GM18519 (cell line): ENCODE data around the gene GPR22.

Source experiments
- ATAC-seq: cut with Tn5 transposase; IDR thresholded peaks from one replicate; pipeline ENCODE4 v1.9.1; 2021; ENCODE audit warnings: mild to moderate bottlenecking, moderate library complexity; ENCODE audit not compliant: unreplicated experiment, low FRiP score

GPR22 gene

DNA sequence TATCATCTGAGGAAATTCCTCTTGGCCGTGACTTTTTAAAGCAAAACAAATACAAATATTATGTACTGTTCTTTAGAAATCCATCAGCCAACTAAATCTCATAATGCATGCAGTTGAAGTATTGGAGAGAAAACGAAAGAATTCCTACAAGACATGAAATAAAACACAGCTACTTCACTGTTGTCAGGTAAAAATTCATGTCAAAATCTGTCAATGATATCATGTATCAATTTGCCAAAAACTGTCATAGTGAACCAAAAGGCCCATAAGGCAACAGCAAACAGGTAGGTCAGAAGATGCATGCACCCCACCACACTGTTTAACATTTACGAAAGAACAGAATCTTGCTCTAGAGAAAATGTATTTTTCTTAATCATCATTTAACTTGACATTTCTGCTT lies 2.3 kb downstream of the GPR22 start:
- no peak for ATAC-seq

DNA sequence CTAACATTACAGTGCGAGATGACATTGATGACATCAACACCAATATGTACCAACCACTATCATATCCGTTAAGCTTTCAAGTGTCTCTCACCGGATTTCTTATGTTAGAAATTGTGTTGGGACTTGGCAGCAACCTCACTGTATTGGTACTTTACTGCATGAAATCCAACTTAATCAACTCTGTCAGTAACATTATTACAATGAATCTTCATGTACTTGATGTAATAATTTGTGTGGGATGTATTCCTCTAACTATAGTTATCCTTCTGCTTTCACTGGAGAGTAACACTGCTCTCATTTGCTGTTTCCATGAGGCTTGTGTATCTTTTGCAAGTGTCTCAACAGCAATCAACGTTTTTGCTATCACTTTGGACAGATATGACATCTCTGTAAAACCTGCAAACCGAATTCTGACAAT lies 4.3 kb downstream of the GPR22 start:
- ATAC-seq: no peak

DNA sequence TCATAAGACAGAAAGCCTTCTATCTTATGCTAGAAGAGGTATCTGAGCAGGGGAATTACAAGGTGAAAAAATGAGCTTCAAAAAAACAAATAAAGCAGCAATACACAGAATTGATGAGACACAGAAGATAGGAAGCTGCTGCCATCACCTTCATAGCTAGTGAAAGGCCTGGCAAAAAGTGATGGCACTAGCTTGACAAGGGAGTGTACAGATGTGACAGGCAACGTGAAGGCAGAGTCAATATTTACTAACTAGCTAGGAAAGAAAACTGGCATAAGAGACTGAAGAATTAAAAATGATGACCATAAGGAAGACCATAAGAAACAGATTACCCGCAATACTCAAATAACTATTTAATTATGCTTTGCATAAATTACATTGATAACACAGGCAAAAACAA lies 9.4 kb downstream of the GPR22 start:
- no peak for ATAC-seq

DNA sequence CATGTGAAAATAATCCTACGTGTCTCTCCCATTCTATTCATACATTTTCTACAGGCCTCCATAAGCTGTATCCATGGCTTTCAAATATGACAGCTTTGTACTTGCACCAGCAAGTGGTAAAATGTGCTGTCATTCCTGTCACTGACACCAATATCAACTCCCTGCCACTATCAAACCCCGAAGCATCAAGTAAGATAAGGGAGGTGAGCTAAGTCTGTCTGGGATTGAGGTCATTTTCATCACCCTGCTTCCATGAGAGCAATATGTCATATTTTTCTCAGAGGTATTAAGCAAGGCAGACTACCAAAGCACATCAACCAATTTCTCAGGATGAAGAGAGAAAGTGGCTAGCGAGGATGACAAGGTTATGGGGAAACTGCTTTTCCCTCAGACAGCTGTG lies 11.1 kb downstream of the GPR22 start:
- ATAC-seq: no peak

DNA sequence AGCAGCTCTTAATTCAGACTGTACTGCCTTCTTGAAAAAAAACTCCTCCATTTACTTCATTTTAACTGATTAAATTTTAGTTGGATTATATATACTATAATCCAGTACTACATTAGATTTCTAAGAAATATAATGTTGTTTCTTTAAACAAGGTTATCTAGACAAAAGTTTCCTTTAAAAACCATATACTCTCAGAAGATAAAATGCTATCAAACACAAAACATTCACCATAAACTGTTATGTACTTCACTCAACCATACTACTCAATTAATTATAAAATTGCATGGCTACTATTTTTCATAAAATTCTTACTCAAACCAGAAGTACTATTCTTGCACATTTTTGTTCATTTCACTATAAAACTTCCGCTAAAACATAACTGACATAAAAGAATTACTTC lies 12.7 kb downstream of the GPR22 start:
- no peak for ATAC-seq

DNA sequence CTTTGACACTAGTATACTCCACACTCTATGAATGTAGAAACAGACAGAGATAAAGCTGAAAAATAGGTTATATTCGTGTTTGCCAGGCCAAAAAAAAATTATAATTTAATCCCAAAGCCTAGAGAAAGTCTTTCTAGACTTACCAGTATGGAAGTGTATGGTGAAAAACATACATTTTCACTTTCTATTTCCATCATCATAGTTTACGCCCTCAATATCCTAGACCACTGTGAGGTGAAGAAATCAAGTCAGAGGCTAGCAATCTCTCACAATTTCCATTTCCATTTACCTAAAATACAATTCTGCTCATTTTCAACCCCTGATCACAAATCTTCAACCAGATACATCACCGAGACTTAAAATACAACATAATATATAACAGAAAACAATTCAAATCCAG lies 16.2 kb downstream of the GPR22 start:
- ATAC-seq: no peak

GRCh38 chr7:107492875-107493274 lies 23.0 kb downstream of the GPR22 start:
- ATAC-seq: no peak

- ATAC-seq: no peak
Observed at GRCh38 chr7:107494315-107494751, 24.5 kb downstream of the GPR22 start.

DNA sequence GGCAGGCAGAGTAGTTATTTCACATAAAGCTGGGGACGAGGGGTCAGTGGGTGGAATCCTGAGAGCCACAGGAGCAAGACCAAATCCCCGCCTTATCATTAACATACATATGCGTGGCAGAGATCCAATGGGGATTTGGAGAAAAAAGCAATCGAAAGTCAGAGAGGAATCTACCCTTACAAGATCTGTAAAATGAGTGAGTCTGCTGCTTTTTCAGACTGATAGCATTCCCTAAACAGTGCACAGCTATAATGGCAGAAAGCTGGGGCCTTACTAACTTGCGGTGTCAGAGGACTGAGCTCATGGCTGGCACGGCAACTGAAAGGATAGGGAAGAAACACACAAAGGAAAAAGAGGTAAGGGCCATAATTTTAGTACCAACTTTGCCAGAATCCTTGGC lies 25.0 kb downstream of the GPR22 start:
- no peak for ATAC-seq

DNA sequence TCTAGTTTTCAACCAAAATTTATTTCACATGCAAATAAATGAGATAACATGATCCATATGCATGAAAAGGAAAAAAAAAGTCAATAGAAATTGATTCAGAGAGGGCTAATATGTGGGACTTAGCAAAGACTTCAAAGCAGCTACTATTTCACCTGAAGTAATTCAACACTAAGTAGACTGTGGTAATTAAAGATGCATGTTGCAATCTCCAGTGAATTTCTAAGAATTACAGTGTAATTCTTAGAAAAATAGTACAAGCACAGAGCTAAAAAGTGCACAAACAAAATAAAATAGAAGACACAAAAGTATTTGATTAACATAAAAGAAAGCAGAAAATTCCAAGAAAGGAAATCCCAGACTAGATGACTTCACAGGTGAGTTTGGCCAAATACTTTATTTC lies 25.7 kb downstream of the GPR22 start:
- ATAC-seq: no peak

DNA sequence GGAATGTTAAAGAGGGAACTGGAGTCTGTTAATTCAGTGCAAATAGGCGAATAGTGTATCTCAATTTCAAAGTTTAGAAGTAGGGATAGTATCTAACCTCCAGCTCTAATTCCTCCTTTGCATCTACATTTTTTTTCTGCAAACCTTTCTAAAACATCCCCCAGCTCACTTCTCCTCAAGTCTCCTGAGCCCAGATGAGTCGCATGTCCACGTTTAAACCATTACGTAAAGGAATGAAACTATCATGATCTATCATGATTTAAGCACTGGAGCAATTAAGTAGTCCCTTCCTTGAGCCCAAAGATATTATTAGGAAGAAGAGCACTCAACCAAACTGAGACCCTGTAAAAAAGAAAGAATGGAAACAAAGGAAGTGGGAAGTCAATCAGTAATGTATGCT lies 29.9 kb downstream of the GPR22 start:
- ATAC-seq: no peak

DNA sequence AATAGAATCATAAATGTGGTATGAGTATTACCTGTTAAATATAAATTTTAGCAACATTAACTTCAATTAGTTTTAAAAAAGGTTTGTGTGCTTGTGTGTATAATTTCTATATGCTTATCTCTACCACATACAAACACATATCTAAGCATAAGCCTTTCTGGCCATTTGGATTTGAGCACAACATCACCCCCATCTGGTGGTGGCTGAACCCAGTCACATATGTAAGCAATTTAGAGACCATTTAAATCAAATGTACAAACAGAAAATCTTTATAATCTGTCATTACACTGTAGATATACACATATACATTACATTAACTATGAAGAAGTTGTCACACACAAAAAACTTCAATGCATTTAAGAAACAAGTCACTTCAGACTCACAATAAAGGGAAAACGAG lies 31.7 kb downstream of the GPR22 start:
- no peak for ATAC-seq

DNA sequence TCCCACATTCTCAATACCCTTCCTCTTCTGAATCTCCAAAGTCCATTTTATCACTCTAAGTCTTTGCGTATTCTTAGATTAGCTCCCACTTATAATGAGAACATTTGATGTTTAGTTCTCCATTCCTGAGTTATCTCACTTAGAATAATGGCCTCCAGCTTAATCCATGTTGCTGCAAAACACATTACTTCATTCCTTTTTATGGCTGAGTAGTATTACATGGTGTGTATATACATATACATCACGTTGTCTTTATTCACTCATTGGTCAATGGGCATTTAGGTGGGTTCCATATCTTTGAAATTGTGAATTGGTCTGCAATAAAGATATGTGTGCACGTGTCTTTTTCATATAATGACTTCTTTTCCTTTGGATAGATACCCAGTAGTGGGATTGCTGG lies 32.3 kb downstream of the GPR22 start:
- no peak for ATAC-seq

DNA sequence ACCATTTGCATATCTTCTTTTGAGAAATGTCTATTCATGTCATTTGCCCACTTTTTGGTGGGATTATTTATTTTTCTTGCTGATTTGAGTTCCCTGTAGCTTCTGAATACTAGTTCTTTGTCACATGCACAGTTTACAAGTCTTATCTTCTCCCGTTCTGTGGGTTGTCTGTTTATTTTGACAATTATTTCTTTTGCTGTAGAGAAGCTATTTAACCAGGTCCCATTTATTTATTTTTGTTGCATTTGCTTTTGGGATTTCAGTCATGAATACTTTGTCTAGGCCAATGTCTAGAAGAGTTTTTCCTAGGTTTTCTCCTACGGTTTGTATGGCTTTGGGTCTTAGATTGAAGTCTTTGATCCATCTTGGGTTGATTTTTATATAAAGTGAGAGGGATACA lies 32.9 kb downstream of the GPR22 start:
- ATAC-seq: no peak

DNA sequence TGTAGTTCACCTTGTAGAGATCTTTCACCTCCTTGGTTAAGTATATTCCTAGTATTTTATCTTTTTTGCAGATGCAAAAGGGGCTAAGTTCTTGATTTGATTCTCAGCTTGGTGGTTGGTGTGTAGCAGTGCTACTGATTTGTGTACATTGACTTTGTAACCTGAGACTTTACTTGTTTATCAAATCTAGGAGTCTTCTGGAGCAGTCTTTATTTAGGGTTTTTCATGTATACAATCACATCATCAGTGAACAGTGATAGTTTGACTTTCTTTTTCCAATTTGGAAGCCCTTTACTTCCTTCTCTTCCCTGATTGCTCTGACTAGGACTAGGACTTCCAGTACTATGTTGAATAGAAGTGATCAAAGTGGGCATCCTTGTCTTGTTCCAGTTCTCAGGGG lies 33.8 kb downstream of the GPR22 start:
- no peak for ATAC-seq

- ATAC-seq: no peak
Observed at GRCh38 chr7:107505362-107505761, 35.5 kb downstream of the GPR22 start.

DNA sequence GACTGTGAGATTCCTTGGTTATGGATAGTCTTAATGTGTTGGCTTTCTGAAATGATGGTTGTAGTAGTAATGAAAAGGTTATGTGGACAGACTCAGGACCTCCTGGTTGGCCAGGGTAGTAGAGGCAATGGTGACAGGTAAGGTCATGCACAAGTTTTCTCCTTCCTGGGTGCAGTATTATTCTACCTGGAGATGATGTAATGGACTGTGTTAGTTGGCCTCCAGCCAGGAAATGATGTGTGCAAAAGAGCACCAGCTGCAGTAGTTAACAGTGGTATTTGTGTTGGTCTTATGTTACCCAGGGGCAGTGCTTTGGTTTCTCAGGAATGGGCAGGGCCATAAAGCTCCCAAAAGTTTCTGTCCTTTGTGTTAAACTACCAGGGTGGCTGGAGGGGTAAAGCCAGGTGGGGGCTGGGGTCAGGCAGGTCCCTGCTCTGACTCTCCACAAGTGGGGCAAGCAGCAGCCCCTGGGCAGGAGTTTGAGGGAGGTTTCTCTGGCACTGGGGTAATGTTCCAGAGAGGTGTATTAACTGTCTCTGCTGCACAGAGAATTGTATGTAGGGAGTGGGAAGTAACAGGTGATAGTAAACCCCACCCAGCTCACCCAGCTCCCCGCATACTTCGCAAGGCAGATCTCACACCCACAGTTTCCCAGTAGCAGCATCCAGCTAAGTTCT lies 36.3 kb downstream of the GPR22 start:
- no peak for ATAC-seq

DNA sequence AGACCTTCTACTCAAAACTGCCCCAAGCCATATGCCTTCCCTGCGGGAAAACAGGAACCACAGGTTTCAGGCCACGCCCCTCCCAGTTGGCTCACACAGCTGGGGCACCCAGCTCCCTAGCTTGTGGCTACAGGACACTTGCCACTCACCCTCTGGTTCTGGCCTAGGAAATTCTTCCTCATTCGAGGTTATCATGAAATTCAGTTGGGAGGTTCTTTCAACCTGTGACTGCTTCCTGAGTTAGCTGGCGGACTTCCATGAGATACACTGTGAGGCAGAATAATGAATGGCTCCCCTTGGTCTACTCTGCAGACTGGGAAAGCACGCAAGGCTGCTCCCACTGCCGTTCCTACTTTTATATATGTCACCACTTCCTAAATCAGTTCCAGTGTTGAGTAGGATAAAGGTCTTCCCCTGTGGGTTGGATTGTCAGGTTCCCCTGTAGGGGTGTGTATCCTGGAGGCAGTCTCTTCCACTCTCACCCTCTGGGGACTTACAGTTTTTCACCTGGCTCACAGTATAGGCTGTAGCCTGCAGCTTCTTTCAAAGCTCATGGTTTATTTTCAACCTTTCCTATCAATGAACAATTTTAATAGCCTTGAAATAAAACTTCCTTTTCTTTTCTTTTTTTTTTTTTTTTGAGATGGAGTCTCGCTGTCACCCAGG lies 37.0 kb downstream of the GPR22 start:
- ATAC-seq: no peak
